Thyroid gland (tissue), 4 donors: ENCODE measurements around the gene RPL28. TPM values are rescaled to one million over a fixed set of nuclear protein-coding genes. Genes with fewer than 3 reads are reported as not detected.

Source experiments
- DNase-seq, 2 donors: peaks; one replicate each; pipeline ENCODE4 v3.0.0-alpha.2; 2019
- H3K27ac ChIP-seq, 3 donors: fragments of 200-600 bp; sonication (generic); 1 replicate in 2 of 3; 2 replicates in 1 of 3; pipeline ENCODE4 v1.5.1; 2016 to 2019; ENCODE audit warnings: mild to moderate bottlenecking in 1 of 3, moderate library complexity in 1 of 3
- H3K27me3 ChIP-seq: fragments of 200-600 bp; sonication (generic); one replicate; pipeline ENCODE4 v1.5.1; 2019
- H3K36me3 ChIP-seq, 2 donors: fragments of 200-600 bp; sonication (generic); one replicate each; pipeline ENCODE4 v1.5.1; 2016 to 2019
- H3K4me1 ChIP-seq, 2 donors: fragments of 200-600 bp; sonication (generic); one replicate each; pipeline ENCODE4 v1.5.1; 2017 to 2019
- H3K4me3 ChIP-seq, 3 donors: fragments of 200-600 bp; sonication (generic); replicated peaks in 1 of 3; 1 replicate in 2 of 3; 2 replicates in 1 of 3; pipeline ENCODE4 v1.5.1; 2016; ENCODE audit warnings: mild to moderate bottlenecking in 1 of 3
- H3K9me3 ChIP-seq: fragments of 200-600 bp; sonication (generic); one replicate; pipeline ENCODE4 v1.5.1; 2017
- POLR2A ChIP-seq, 2 donors: fragments of 450-650 bp; IDR thresholded peaks; one replicate each; pipeline ENCODE4 v1.6.1; 2017; ENCODE audit warnings: antibody characterized with exemption in 2 of 2, mild to moderate bottlenecking in 2 of 2, moderate library complexity in 1 of 2
- WGBS, 2 donors: methylation state at CpG; one replicate each; pipeline ENCODE4 v1.1.5; 2017; 5-methylcytosine and 5-hydroxymethylcytosine counted together
- intact Hi-C: fragments of 100-400 bp; cut with DNase I; formaldehyde crosslinking; loops from one replicate; pipeline ENCODE4 v1.15.1; 2023
- total RNA-seq, 4 donors: library from RNA; depleted of rRNA; stranded (reverse); fragments of >200 nt; gene quantifications; one replicate each; pipeline ENCODE4 v1.2.3, GENCODE V29; 2016
- TF ChIP-seq, protein P1 (sequence below), 6 experiments: fragments of 200-600 bp in 3 of 6; fragments of 450-650 bp in 3 of 6; sonication (generic) in 3 of 6; IDR thresholded peaks; one replicate each; pipeline ENCODE4 v1.5.1; 2016 to 2019; ENCODE audit warnings: antibody characterized with exemption in 6 of 6, mild to moderate bottlenecking in 2 of 6, inconsistent platforms in 1 of 6, moderate library complexity in 1 of 6

The RPL28 gene
- total RNA-seq, 4 donors from 2014 or later = 156 to 404 (median 205) TPM

DNA sequence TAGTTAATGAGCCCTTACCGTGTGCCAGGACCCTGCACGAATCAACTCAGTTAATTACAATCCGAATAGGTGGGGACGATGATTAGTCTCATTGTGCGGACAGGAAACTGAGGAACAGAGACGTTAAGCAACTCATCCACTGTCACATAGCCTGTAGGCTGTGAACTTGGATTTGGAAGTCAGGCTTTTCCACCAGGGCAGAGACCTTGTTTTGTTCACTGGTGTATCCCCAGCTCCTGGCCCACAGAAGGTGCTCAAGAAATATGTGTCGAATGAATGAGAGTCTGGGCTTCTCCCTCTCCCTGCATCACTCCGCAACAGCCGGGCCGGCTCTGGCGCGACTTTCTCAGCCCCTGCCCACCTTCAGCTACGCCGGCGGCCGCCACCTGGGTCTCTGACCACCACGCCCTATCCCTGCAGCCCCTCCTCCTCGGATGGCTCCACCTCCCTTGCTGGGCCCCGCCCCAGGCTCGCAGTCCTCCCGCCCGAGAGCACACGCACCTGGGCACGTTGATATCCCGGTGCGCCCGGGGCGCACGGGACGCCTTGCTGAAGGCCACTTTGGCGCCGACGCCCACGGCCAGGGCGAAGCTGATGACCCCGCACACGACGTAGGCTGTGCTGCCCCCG lies 56.1 kb downstream of the RPL28 start:
- no peaks in the 10 kb centered on the region for H3K9me3 ChIP-seq
- DNase-seq = no peak
- H3K27ac ChIP-seq = no peak overlapping the region
- H3K4me1 ChIP-seq = peaks cover 0 to 4% of the 10 kb centered on the region in 2 donors
- intact Hi-C loops = no loop called here
- peaks cover 25% of the 10 kb centered on the region for H3K27me3 ChIP-seq
- WGBS, 2 donors = 2 to 5% methylated on average over 13 to 29 of the region's 39 CpGs
- no peak for TF ChIP-seq POLR2A (IDR thresholded peaks at IDR 0.05)
- TF ChIP-seq, protein P1, sequence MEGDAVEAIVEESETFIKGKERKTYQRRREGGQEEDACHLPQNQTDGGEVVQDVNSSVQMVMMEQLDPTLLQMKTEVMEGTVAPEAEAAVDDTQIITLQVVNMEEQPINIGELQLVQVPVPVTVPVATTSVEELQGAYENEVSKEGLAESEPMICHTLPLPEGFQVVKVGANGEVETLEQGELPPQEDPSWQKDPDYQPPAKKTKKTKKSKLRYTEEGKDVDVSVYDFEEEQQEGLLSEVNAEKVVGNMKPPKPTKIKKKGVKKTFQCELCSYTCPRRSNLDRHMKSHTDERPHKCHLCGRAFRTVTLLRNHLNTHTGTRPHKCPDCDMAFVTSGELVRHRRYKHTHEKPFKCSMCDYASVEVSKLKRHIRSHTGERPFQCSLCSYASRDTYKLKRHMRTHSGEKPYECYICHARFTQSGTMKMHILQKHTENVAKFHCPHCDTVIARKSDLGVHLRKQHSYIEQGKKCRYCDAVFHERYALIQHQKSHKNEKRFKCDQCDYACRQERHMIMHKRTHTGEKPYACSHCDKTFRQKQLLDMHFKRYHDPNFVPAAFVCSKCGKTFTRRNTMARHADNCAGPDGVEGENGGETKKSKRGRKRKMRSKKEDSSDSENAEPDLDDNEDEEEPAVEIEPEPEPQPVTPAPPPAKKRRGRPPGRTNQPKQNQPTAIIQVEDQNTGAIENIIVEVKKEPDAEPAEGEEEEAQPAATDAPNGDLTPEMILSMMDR (IDR thresholded peaks at IDR 0.05) = no peak
- H3K36me3 ChIP-seq = no peaks in the 10 kb centered on the region
- no peak overlapping the region for H3K4me3 ChIP-seq

DNA sequence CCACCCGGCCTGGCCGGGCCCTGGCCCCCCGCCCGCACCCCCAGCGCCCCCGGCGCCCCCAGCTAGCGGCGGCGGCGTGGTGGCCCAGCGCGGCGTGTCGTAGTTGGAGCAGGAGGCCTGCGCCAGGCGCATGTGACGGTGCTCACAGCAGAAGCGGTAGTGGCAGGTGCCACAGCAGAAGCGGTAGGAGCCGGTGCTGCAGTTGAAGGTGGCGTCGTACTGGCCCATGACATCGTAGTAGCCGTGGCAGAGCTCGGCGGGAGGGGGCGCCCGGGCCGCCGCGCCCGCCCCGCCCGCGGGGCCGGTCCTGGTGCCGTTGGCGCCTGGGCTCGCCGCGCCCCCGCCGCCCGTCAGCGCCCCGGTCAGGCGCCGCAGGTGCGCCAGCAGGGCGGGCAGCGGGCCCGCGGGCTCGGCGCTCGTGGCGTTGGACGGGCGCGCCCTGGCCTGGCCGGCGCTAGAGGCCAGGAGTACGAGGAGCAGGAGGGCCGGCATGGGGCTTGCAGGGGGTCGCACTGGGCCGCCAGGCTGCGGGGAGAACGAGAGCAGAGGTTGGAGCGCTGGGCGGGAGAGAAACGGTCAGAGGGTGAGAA lies 56.7 kb downstream of the RPL28 start:
- no peak overlapping the region for H3K4me3 ChIP-seq
- TF ChIP-seq POLR2A (IDR thresholded peaks at IDR 0.05) = no peak
- TF ChIP-seq, protein P1 (IDR thresholded peaks at IDR 0.05) = no peak
- intact Hi-C loops = no loop called here
- H3K27me3 ChIP-seq = peaks cover 25% of the 10 kb centered on the region
- H3K27ac ChIP-seq = no peak overlapping the region
- H3K9me3 ChIP-seq = no peaks in the 10 kb centered on the region
- 1 to 2% methylated on average over 9 to 13 of the region's 72 CpGs for WGBS, 2 donors
- no peak for DNase-seq
- H3K4me1 ChIP-seq = peaks cover 0 to 4% of the 10 kb centered on the region in 2 donors
- H3K36me3 ChIP-seq = no peaks in the 10 kb centered on the region

DNA sequence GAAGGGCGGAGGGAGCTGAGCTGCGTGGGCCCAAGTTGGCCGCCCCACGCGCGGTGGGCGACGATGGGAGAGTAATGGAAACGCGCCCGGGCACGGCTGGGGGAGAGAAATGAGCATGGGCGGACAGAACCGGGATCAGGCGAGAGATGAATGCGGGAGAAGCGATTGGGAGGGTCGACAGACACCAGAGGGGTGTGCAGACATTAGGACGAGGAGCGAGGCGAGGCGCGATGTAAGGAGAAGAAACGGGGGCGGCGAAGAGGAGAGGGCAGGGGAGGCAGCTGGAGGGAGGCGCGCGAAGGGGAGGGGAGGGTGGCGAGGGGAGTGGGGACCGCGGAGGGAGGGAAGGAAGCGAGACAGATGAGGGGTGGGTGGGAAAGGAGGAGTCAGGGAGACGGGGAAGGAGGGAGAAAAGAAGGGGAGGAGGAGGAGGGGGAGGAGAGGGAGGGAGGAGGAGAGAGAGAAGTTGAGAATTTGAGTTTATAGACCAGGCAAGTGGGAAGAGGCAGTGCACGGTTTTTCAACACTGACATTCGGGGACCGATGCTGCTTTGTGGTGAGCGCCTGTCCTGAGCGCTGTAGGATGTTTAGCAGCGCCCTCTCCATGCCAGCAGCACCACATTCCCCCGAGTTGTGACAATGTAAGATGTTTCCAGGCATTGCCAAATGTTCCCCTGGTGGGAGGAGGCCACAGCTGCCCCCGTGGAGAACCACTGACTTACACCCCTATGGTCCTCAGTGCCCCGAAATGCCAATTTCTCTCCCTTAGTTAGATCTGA lies 57.5 kb downstream of the RPL28 start, which contains the start of gene SHISA7:
Gene SHISA7, minus strand, starts transcription at position 256 of the 779 bp plus-strand sequence. CDS start 437 bp downstream, outside the sequence.
- WGBS, 2 donors = 2 to 4% methylated on average over 43 of the region's 43 CpGs
- Histone ChIP-seq H3K9me3 (no peaks in the 10 kb centered on the region), H3K27ac (no peak within 1 kb of the TSS), H3K4me1 (peaks cover 0 to 4% of the 10 kb centered on the region in 2 donors), H3K27me3 (peaks cover 25% of the 10 kb centered on the region), H3K36me3 (no peaks in the 10 kb centered on the region), H3K4me3 (no peak within 1 kb of the TSS)
- intact Hi-C loops = no loop called here
- TF ChIP-seq POLR2A (IDR thresholded peaks at IDR 0.05) = no peak
- TF ChIP-seq, protein P1 (IDR thresholded peaks at IDR 0.05) = no peak
- no peak for DNase-seq

DNA sequence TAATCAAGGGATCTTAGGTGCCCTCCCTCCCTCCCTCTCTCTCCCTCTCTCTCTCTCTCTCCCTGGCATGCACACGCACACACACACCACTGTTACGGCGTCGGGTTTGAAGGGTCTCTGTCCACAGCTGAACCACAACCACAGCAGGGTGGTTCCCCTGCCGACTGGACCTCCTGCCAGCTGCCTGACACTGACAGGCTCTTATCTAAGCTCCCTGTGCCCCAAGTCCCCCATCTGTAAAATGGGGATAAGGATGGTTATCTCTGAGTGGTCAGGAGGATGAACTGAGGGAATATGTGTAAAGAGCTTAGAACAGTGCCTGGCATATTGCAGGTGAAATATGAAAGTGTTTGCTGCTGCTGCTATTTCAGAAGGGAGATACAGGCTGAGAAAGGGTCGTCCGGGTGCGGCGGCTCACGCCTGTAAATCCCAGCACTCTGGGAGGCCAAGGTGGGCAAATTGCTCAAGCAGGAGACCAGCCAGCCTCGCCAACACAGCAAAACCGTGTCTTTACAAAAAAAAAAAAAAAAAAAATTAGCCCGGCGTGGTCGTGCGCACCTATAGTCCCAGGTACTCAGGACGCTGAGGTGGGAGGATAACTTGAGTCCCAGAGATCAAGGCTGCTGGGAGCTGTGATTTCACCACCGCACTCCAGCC lies 58.2 kb downstream of the RPL28 start:
- WGBS, 2 donors = 21 to 31% methylated on average over 18 of the region's 18 CpGs
- intact Hi-C loops = no loop called here
- Histone ChIP-seq H3K4me1 (peaks cover 0 to 4% of the 10 kb centered on the region in 2 donors), H3K36me3 (no peaks in the 10 kb centered on the region), H3K27ac (no peak overlapping the region), H3K9me3 (no peaks in the 10 kb centered on the region), H3K27me3 (peaks cover 25% of the 10 kb centered on the region), H3K4me3 (no peak overlapping the region)
- TF ChIP-seq, protein P1 (IDR thresholded peaks at IDR 0.05) = no peak
- TF ChIP-seq POLR2A (IDR thresholded peaks at IDR 0.05) = no peak
- DNase-seq = no peak
